ENCODE results near the gene DNAJC11. TPM values are rescaled to one million over a fixed set of nuclear protein-coding genes. Genes with fewer than 3 reads are reported as not detected.

Gene DNAJC11
- total RNA-seq, 6 donors from 2014 or later, result 35.9 to 44.0 (median 38.2) TPM

- no peak overlapping the region for H3K27ac ChIP-seq
- ATAC-seq (ENCODE audit: low FRiP score in 2 of 2) (no peak), DNase-seq (no peak)
- H3K9me3 ChIP-seq, result no peaks in the 10 kb centered on the region
- no peak for TF ChIP-seq POLR2AphosphoS5 (IDR thresholded peaks at IDR 0.05)
- TF ChIP-seq EP300 (IDR thresholded peaks at IDR 0.05), result no peak
- TF ChIP-seq, protein P1, sequence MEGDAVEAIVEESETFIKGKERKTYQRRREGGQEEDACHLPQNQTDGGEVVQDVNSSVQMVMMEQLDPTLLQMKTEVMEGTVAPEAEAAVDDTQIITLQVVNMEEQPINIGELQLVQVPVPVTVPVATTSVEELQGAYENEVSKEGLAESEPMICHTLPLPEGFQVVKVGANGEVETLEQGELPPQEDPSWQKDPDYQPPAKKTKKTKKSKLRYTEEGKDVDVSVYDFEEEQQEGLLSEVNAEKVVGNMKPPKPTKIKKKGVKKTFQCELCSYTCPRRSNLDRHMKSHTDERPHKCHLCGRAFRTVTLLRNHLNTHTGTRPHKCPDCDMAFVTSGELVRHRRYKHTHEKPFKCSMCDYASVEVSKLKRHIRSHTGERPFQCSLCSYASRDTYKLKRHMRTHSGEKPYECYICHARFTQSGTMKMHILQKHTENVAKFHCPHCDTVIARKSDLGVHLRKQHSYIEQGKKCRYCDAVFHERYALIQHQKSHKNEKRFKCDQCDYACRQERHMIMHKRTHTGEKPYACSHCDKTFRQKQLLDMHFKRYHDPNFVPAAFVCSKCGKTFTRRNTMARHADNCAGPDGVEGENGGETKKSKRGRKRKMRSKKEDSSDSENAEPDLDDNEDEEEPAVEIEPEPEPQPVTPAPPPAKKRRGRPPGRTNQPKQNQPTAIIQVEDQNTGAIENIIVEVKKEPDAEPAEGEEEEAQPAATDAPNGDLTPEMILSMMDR (IDR thresholded peaks at IDR 0.05), result no peak
- no peak for TF ChIP-seq POLR2A (IDR thresholded peaks at IDR 0.05)
- no peaks in the 10 kb centered on the region for H3K27me3 ChIP-seq
- 73 to 76% methylated on average over 4 of the region's 4 CpGs for WGBS, 2 donors
- no peaks in the 10 kb centered on the region for H3K4me1 ChIP-seq
- no peak overlapping the region for H3K4me3 ChIP-seq
- no peaks in the 10 kb centered on the region for H3K36me3 ChIP-seq
These were observed 10.1 kb downstream of the DNAJC11 start for GRCh38 chr1:6691507-6691906.

DNA sequence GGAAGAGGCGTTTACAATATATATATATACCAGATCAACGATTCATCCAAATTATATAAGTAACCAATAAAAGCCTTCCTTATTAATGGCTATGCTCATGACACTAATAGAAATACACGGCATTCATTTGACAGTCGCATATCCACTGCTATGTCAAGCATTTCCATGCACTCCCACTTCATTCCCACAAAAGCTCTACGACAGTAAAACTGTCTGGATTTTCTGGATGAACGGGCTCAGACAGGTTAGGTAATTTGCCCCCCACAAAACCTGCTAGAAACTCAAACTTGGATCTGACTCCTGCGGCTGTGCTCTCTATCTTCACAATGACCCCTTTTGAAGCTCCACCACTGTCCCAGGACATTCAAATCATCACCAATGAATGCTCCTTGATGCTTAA, 11.4 kb downstream of the DNAJC11 start:
- no peak for ATAC-seq (ENCODE audit: low FRiP score in 2 of 2)
- TF ChIP-seq POLR2AphosphoS5 (IDR thresholded peaks at IDR 0.05) (no peak), EP300 (IDR thresholded peaks at IDR 0.05) (no peak), POLR2A (IDR thresholded peaks at IDR 0.05) (no peak)
- TF ChIP-seq, protein P1 (IDR thresholded peaks at IDR 0.05), result no peak
- no peak for DNase-seq
- H3K36me3 ChIP-seq, result no peaks in the 10 kb centered on the region
- 92 to 96% methylated on average over 7 of the region's 7 CpGs for WGBS, 2 donors
- H3K27ac ChIP-seq, result no peak overlapping the region
- H3K9me3 ChIP-seq, result no peaks in the 10 kb centered on the region
- no peak overlapping the region for H3K4me3 ChIP-seq
- H3K27me3 ChIP-seq, result no peaks in the 10 kb centered on the region
- no peaks in the 10 kb centered on the region for H3K4me1 ChIP-seq

- Histone ChIP-seq H3K9me3 (no peaks in the 10 kb centered on the region), H3K4me1 (no peaks in the 10 kb centered on the region), H3K27ac (no peak overlapping the region), H3K36me3 (no peaks in the 10 kb centered on the region), H3K27me3 (no peaks in the 10 kb centered on the region), H3K4me3 (no peak overlapping the region)
- ATAC-seq (ENCODE audit: low FRiP score in 2 of 2) (no peak), DNase-seq (no peak)
- TF ChIP-seq, protein P1 (IDR thresholded peaks at IDR 0.05), result no peak
- TF ChIP-seq EP300 (IDR thresholded peaks at IDR 0.05) (no peak), POLR2A (IDR thresholded peaks at IDR 0.05) (no peak), POLR2AphosphoS5 (IDR thresholded peaks at IDR 0.05) (no peak)
- WGBS, 2 donors, result 76 to 77% methylated on average over 5 of the region's 5 CpGs
These were observed 12.9 kb downstream of the DNAJC11 start for GRCh38 chr1:6688757-6689156.

DNA sequence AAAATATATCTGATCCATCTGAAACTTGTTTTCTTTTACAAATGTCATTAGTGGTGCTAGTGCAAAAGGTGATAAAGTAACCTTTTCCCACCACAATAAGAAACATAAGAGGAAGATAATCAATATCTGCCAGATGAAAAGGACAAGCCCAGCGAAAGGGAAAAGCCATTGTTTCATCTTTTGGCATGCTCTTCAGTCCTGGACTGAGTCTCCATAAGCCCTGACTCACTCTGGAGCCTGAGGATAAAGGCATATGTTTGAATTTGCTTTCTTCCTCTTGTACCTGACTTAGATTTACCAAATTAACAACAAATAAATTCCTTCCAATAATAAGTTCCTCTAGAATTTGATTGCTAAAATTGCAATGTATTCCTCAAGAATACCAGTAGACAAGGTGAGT, 13.6 kb downstream of the DNAJC11 start:
- Histone ChIP-seq H3K36me3 (no peaks in the 10 kb centered on the region), H3K27me3 (no peaks in the 10 kb centered on the region), H3K27ac (no peak overlapping the region), H3K4me1 (no peaks in the 10 kb centered on the region), H3K4me3 (no peak overlapping the region), H3K9me3 (no peaks in the 10 kb centered on the region)
- DNase-seq (no peak), ATAC-seq (ENCODE audit: low FRiP score in 2 of 2) (no peak)
- 51 to 65% methylated on average over 1 of the region's 1 CpG for WGBS, 2 donors
- TF ChIP-seq POLR2AphosphoS5 (IDR thresholded peaks at IDR 0.05), result no peak
- TF ChIP-seq EP300 (IDR thresholded peaks at IDR 0.05), result no peak
- no peak for TF ChIP-seq POLR2A (IDR thresholded peaks at IDR 0.05)
- TF ChIP-seq, protein P1 (IDR thresholded peaks at IDR 0.05), result no peak

DNA sequence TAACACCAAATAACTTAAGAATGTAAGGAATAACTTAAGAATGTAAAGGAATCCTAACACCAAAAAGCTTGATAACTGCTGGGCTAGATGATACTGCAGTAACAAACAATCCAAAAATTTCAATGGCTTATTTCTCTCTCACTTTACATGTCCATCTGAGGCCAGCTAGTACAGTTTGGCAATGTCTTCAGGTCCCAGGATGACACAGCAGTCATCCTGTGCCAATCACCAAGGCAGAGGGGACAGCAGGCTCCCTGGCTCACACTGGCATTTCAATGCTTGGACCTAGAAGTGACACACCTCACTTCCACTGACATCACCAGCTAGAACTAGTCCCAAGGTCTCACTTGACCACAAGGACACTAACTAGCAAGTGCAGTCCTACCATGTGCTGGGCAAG, 15.3 kb downstream of the DNAJC11 start:
- DNase-seq (no peak), ATAC-seq (ENCODE audit: low FRiP score in 2 of 2) (no peak)
- H3K4me1 ChIP-seq, result no peaks in the 10 kb centered on the region
- H3K4me3 ChIP-seq, result no peak overlapping the region
- H3K27ac ChIP-seq, result no peak overlapping the region
- H3K36me3 ChIP-seq, result no peaks in the 10 kb centered on the region
- TF ChIP-seq EP300 (IDR thresholded peaks at IDR 0.05) (no peak), POLR2A (IDR thresholded peaks at IDR 0.05) (no peak), POLR2AphosphoS5 (IDR thresholded peaks at IDR 0.05) (no peak)
- TF ChIP-seq, protein P1 (IDR thresholded peaks at IDR 0.05), result no peak
- H3K27me3 ChIP-seq, result no peaks in the 10 kb centered on the region
- H3K9me3 ChIP-seq, result no peaks in the 10 kb centered on the region
